Activated naive CD8-positive, alpha-beta T cell treated with anti-CD3 and anti-CD28 coated beads, Interleukin-2, amount 10 ng/mL, durations not matched to agents 7 days and 5 days (primary cell): ENCODE results near the gene TINCR. TPM values are rescaled to one million over a fixed set of nuclear protein-coding genes. Genes with fewer than 3 reads are reported as not detected.

Experiments used
- ATAC-seq: fragments of 150-1000 bp; cut with Tn5 transposase; one replicate; pipeline ENCODE4 v1.10.0; 2021; ENCODE audit warnings: low read depth, moderate library complexity
- POLR2A ChIA-PET: fragments of 350-600 bp; sonication (Branson Sonifier 250); formaldehyde crosslinking; loops from one replicate; lab custom pipeline; 2021; ENCODE audit warnings: antibody characterized with exemption; lab: Charles Lee
- DNase-seq: peaks from one replicate; pipeline ENCODE4 v3.0.0; 2021
- H3K27ac Mint-ChIP-seq: one replicate; pipeline ENCODE4 v1.8.0; 2022; ENCODE audit warnings: mild to moderate bottlenecking, mixed read lengths
- H3K27me3 Mint-ChIP-seq: one replicate; pipeline ENCODE4 v1.8.0; 2022; ENCODE audit warnings: mild to moderate bottlenecking, moderate library complexity, mixed read lengths
- H3K36me3 Mint-ChIP-seq: one replicate; pipeline ENCODE4 v1.8.0; 2021; ENCODE audit warnings: mild to moderate bottlenecking, mixed read lengths
- H3K4me1 Mint-ChIP-seq: one replicate; pipeline ENCODE4 v1.8.0; 2021; ENCODE audit warnings: mixed read lengths
- H3K4me3 Mint-ChIP-seq: one replicate; pipeline ENCODE4 v1.8.0; 2022; ENCODE audit warnings: mild to moderate bottlenecking, moderate library complexity, mixed read lengths
- H3K9me3 Mint-ChIP-seq: one replicate; pipeline ENCODE4 v1.8.0; 2021; ENCODE audit warnings: mixed read lengths
- total RNA-seq, 2 experiments: library from RNA; stranded (reverse); gene quantifications; one replicate each; pipeline ENCODE4 v1.2.3, GENCODE V29; 2021

Gene TINCR
- total RNA-seq, 2 experiments from 2014 or later: 0.99 to 1.00 TPM

DNA sequence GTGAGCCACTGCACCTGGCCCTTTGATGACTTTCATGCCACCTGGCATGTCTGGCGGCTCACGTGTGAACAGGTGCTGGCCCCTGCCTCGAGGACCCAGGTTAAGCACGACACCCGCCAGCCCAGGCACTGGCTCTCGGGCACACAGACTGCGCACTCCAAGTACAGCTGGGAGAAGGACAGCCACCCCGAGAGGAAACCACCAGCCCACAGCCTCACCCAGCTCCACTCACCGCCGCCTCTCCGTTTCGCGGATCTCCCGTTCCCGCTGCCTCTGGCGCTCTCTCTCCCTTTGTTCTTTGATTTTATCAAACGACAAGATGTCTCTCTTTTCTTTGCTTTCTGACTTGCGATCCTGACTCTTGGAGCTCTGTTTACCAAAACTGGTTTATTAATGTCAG, 27.4 kb upstream of the TINCR start:
- Mint-ChIP-seq H3K27me3 (no peaks in the 10 kb centered on the region), H3K27ac (no peak overlapping the region), H3K36me3 (peaks cover 22% of the 10 kb centered on the region), H3K9me3 (no peaks in the 10 kb centered on the region), H3K4me3 (no peak overlapping the region), H3K4me1 (no peaks in the 10 kb centered on the region)
- DNase-seq: no peak
- no peak for ATAC-seq
- POLR2A ChIA-PET: no interaction called here

DNA sequence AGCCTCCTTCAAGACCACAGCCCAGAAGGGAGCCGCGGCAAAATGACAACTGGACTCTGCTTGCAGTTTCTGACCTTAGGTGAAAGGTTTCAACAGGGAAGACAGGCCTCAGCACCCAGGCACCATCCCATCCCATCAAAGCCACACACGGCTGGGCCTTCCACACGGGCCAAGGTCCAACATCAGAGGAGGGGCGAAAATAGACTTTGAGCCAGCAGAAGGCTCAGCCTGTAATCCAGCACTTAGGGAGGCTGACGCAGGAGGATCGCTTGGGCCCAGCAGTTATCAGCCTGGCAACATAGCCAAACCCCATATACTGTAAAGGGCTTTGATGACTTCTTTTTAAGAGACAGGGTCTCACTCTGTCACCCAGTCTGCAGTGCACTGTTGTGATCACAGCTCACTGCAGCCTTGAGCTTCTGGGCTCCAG, 26.8 kb upstream of the TINCR start:
- H3K27ac Mint-ChIP-seq: no peak overlapping the region
- H3K36me3 Mint-ChIP-seq: peaks cover 20% of the 10 kb centered on the region
- no peak for ATAC-seq
- DNase-seq: no peak
- POLR2A ChIA-PET: no interaction called here
- H3K4me3 Mint-ChIP-seq: no peak overlapping the region
- no peaks in the 10 kb centered on the region for H3K9me3 Mint-ChIP-seq
- H3K4me1 Mint-ChIP-seq: no peaks in the 10 kb centered on the region
- no peaks in the 10 kb centered on the region for H3K27me3 Mint-ChIP-seq

DNA sequence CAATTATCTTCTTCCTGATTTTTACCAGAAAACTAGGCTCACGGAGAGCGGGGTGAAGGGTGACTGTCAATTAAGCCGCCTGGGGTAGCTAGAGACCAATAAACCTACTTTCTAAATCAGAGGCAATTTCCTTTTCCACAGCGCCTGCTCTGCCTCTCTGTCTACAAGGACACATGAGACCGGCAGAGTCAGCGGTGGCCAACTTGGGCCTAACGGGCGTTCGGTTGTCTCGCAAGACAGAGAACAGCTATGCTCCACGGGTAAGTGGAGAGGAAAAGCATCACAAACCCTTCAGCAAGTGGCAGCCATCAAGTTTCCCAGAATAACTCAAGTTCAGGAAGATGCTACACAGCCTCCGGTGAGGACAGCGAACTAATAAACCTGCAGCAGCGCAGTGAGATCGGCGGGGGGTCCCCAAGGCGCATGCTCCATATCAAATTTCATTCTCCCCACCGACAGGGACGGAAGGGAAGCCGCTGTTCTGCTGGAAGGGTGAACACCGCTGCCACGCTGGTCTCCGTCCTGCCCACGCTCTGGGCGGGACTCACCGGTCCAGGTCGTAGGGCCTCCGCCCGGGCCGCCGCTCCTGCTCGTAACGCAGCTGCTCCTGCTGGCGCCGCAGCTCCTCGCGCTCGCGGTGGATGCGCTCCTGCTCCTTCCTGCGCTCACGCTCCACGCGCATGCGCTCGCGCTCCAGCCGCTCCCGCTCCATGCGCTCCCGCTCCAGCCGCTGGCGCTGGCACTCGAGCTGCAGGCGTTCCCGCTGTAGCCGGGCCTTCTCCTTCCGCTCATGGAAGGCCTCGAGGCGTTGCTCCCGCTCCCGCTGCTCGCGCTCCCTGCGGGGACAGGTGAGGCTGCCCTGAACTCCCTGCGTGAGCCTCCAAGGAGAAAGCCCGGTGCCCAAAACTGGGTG, 25.8 kb upstream of the TINCR start:
- POLR2A ChIA-PET: no interaction called here
- Mint-ChIP-seq H3K4me3 (no peak overlapping the region), H3K36me3 (peaks cover 18% of the 10 kb centered on the region), H3K9me3 (no peaks in the 10 kb centered on the region), H3K27ac (no peak overlapping the region), H3K4me1 (no peaks in the 10 kb centered on the region), H3K27me3 (no peaks in the 10 kb centered on the region)
- ATAC-seq (no peak), DNase-seq (no peak)

DNA sequence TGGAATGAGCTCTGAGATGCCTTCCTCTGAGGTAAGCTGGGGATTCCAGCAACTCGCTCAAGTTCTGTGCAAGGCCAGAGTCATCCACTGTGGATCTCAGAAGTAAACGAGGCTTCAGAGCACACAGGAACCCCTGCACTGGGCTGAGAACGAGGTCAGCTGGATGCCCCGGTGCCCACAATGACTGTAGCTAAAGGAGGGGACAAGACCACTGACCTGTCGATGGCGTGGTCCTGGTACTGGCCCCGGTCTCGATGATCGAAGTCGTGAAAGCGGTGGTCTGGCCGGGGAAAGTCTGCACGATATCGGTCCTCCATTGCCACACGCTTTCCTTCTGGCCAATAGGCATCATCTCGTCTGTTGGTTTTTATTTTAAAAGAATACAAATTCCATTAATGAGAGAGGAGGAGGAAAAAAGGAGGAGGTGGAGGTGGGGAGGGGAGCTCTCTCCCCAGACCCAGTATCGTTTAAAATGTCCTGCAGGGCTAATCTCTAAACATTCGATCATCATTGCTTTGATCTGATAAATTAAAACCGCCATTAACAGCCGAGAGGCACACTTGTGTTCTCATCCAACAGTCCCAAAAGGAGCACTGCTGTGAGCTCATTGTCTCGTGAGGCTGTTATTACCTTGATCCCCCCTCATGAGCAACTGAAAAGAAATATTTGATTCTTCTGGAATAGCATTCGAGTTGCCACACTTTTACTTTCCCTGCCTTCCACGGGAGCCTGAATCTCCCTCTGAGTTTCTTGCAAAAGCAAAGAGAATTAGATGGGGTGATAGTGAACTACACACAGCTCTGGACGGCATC, 25.0 kb upstream of the TINCR start:
- no peaks in the 10 kb centered on the region for H3K9me3 Mint-ChIP-seq
- no peak overlapping the region for H3K4me3 Mint-ChIP-seq
- ATAC-seq (no peak), DNase-seq (no peak)
- no peak overlapping the region for H3K27ac Mint-ChIP-seq
- peaks cover 21% of the 10 kb centered on the region for H3K36me3 Mint-ChIP-seq
- no peaks in the 10 kb centered on the region for H3K27me3 Mint-ChIP-seq
- POLR2A ChIA-PET: interaction anchor here (0.6 kb wide), 1 partner anchor 94 kb away, joined by 3 read pairs; no protein-coding TSS in a partner anchor
- no peaks in the 10 kb centered on the region for H3K4me1 Mint-ChIP-seq

DNA sequence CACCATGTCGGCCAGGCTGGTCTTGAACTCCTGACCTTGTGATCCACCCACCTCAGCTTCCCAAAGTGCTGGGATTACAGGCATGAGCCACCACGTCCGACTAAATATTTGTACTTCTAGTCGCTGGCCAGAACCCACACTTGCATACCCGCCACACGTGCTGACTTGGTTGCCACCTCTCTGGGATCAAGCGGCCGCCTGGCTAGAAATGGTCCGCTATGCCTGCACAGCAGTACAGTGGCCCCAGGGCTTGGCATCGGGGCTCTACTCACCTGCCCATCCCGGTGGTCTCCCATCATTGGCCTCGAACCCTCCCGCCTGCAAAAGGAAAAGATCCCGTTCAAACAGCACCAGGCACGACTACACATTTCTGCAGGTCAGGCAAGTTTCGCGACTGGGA, 23.7 kb upstream of the TINCR start:
- Mint-ChIP-seq H3K4me3 (no peak overlapping the region), H3K27ac (no peak overlapping the region), H3K4me1 (peaks cover 2% of the 10 kb centered on the region), H3K27me3 (no peaks in the 10 kb centered on the region), H3K36me3 (peaks cover 18% of the 10 kb centered on the region), H3K9me3 (no peaks in the 10 kb centered on the region)
- DNase-seq: no peak
- POLR2A ChIA-PET: no interaction called here
- no peak for ATAC-seq

DNA sequence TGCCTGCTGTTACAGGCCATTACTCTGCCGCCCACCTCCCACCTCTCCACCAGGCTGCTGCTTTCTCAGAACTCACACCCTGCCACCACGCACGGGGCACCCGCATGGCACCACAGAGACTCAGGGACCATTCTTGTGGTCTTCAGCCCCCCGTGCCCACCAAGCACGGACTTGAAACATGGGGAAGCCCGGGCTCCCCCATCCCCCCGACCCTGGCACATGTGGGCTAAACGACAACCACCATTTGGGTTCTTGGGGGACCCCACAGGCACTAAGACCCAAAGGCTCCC, 23.1 kb upstream of the TINCR start:
- H3K4me3 Mint-ChIP-seq: no peak overlapping the region
- H3K9me3 Mint-ChIP-seq: no peaks in the 10 kb centered on the region
- no peak overlapping the region for H3K27ac Mint-ChIP-seq
- ATAC-seq: no peak
- DNase-seq: no peak
- no peaks in the 10 kb centered on the region for H3K27me3 Mint-ChIP-seq
- POLR2A ChIA-PET: no interaction called here
- H3K36me3 Mint-ChIP-seq: peaks cover 18% of the 10 kb centered on the region
- H3K4me1 Mint-ChIP-seq: peaks cover 2% of the 10 kb centered on the region

DNA sequence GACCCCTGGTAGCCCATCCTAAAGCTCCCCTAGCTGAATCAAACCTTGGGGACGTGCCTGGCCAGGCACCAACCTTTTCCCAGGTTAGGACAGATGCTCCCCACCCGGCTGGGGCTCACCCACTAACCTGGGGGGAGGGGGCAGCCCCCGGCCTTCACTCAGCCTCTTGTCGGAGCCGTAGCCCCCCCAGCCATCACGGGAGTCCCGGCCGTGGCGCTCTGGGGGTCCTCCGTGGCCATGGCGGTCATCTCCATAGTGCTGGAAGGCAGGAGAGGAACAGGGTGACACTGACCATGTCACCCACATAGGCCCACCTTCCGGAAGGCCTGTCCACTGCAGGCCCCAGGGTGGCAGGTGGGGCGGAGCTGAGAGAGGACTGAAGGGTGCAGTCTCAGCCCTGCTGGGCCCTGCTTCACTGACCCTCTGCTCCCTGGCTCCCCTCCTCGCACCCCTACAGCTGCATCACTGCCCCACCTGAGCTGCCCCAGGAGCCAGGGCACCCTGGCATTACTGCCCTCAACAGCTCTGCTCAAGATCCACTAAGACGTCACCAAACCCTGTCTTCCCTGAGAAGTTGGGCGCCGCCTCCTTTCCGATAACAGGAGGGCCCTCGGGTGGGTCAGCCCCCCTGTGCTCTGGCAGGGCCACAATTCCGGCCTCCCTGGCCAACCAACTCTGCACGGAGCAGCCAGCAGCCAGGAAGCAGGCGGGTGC, 22.6 kb upstream of the TINCR start:
- Mint-ChIP-seq H3K9me3 (no peaks in the 10 kb centered on the region), H3K27me3 (no peaks in the 10 kb centered on the region), H3K27ac (no peak overlapping the region), H3K36me3 (peaks cover 16% of the 10 kb centered on the region), H3K4me3 (no peak overlapping the region), H3K4me1 (peaks cover 2% of the 10 kb centered on the region)
- DNase-seq: no peak
- ATAC-seq: no peak
- POLR2A ChIA-PET: no interaction called here

DNA sequence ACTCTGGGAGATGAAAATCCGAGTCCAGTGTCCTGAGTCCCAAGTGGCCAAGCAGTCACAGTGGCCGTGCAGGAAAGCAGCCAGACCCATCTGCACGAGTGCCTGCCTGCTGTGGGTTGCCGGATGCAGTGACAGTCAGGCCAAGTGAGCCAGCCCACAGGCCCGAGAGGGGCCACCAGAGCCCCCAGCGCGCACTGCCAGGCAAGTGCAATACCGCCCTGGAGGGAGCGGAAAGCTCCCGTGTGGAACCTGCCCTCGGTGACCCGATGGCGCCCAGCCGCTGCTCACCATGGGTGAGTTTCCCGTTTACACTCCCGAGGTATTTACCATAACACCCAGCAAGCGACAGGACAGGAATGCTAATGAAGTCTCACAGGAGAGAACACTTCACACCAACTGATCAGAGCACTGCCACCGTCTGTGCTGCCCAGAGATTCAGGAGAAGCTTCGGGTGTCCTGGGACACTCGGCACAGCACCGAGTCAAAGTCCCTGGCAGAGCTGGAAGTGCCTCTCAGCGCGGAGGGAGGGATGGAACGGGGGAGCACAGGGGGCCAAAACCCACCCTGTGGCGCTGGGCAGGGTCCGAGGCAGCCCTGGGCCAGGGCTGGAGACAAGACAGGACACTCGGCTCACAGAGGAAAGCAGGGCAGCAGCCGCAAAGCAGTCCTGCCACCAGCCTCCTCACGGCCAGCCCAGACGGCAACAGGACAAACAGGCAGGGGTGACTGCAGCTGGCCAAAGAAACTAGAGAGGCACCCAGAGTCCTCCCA, 21.3 kb upstream of the TINCR start:
- Mint-ChIP-seq H3K27ac (no peak overlapping the region), H3K4me3 (no peak overlapping the region), H3K27me3 (no peaks in the 10 kb centered on the region), H3K4me1 (peaks cover 2% of the 10 kb centered on the region), H3K9me3 (no peaks in the 10 kb centered on the region), H3K36me3 (peaks cover 13% of the 10 kb centered on the region)
- ATAC-seq: no peak
- POLR2A ChIA-PET: no interaction called here
- DNase-seq: no peak

DNA sequence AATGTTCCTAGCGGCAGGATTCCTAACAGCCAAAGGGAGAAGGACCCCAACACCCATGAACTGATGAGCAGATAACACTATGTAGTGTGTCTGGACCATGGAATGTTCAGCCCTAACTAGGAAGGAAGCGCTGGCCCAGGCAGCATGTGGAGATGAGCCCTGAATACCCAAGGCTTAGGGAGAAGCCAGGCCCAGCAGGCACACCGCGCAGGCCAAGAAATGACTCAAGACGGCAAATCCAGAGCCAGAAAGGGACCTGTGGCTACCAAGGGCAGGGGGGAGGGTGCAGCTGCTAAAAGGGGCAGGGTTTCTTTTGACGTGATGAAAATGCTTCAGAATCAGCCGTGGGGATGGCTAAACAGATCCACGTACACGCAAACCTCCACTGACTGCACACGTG, 20.7 kb upstream of the TINCR start:
- POLR2A ChIA-PET: interaction anchor here (0.6 kb wide), 1 partner anchor 238 kb away, joined by 4 read pairs; no protein-coding TSS in a partner anchor
- ATAC-seq (no peak), DNase-seq (no peak)
- H3K27ac Mint-ChIP-seq: no peak overlapping the region
- H3K36me3 Mint-ChIP-seq: peaks cover 13% of the 10 kb centered on the region
- peaks cover 2% of the 10 kb centered on the region for H3K4me1 Mint-ChIP-seq
- H3K27me3 Mint-ChIP-seq: no peaks in the 10 kb centered on the region
- H3K4me3 Mint-ChIP-seq: no peak overlapping the region
- no peaks in the 10 kb centered on the region for H3K9me3 Mint-ChIP-seq

DNA sequence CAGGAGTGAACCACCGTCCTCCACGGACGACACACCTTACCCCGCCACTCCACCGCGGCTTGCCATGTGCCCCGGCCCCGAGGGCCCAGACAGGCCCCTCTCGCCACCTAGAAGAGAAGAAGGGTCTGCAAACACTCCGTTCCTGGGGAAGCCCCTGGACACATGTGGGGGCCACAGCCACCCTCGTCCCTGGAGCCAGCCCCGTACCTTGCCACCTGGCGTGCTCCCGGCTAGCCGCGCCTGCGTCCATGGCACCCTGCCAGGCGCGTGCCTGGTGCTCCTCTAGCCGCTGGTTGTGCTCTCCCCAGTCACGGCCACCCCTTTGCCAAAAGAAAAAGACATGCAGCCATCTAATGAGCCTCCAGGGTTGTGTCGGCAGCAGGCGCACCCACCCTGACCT, 19.9 kb upstream of the TINCR start:
- no peak for ATAC-seq
- no peak for DNase-seq
- H3K9me3 Mint-ChIP-seq: no peaks in the 10 kb centered on the region
- H3K27ac Mint-ChIP-seq: no peak overlapping the region
- H3K27me3 Mint-ChIP-seq: no peaks in the 10 kb centered on the region
- H3K36me3 Mint-ChIP-seq: peaks cover 5% of the 10 kb centered on the region
- H3K4me1 Mint-ChIP-seq: peaks cover 2% of the 10 kb centered on the region
- POLR2A ChIA-PET: no interaction called here
- no peak overlapping the region for H3K4me3 Mint-ChIP-seq

DNA sequence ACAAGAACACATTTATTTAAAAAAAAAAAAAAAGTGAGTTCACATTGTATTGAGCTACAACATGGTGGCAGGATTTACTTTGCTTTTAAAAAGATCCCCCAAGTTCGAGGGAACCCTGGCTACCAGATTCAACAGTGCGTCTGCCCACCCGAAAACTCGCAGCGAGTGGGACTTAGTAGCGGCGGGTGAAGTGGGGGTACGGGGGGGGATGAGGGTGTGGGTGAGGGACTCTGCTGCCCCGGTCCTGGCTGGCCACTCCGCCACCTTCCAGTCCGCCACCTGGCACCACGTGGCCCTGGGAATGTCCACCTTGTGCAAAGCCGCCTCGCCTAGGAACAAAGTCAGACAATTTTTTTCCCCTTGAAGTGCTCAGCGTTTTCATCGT, 19.3 kb upstream of the TINCR start:
- POLR2A ChIA-PET: no interaction called here
- peaks cover 2% of the 10 kb centered on the region for H3K4me1 Mint-ChIP-seq
- H3K27ac Mint-ChIP-seq: no peak overlapping the region
- peaks cover 4% of the 10 kb centered on the region for H3K36me3 Mint-ChIP-seq
- DNase-seq (no peak), ATAC-seq (no peak)
- H3K9me3 Mint-ChIP-seq: no peaks in the 10 kb centered on the region
- H3K27me3 Mint-ChIP-seq: no peaks in the 10 kb centered on the region
- H3K4me3 Mint-ChIP-seq: no peak overlapping the region

DNA sequence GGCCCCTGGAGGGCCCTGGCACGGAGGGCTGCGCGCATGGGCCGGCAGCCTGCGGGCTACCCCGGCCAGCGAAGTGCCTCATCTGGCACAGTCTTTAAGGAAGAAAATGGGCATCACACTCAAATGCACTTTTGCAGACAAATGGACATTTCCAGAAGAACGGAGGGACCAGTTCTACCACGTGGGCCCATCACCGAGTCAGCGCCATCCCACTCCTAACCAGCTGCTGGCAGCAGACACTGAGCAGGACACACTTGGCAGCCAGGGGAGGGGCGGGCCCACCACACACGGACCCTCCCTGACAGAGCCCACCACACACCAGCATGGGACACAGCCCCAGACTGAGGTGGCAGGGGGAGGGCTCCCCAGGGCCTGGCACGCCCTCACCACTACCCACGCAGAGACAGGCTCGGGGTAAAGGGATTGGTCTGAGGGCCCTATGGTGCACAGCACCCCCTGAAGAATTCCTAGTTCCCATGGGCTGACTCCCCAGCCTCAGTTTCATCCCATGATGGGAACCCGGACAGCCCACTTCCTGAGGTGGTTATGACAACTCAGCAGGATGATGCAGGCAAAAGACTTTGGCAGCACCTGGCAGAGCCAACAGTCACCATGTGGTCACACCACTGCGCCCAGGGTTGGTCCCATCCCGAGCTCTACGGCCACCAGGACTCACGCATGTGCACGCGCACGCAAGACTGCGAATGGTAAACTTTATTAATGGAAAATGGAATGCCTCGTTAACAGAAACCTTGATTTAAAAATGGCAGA, 18.7 kb upstream of the TINCR start:
- ATAC-seq (no peak), DNase-seq (no peak)
- peaks cover 4% of the 10 kb centered on the region for H3K36me3 Mint-ChIP-seq
- no peaks in the 10 kb centered on the region for H3K9me3 Mint-ChIP-seq
- POLR2A ChIA-PET: interaction anchor here (0.7 kb wide), 1 partner anchor 34 kb away, joined by 3 read pairs; no protein-coding TSS in a partner anchor
- no peaks in the 10 kb centered on the region for H3K27me3 Mint-ChIP-seq
- no peak overlapping the region for H3K27ac Mint-ChIP-seq
- H3K4me1 Mint-ChIP-seq: peaks cover 2% of the 10 kb centered on the region
- no peak overlapping the region for H3K4me3 Mint-ChIP-seq
